Uterus (tissue), 2 donors: ENCODE measurements around the gene KRTAP10-9.

Experiments
- CTCF ChIP-seq, 4 experiments: fragments of 200-600 bp in 2 of 4; fragments of 450-650 bp in 2 of 4; sonication (generic) in 2 of 4; IDR thresholded peaks; one replicate each; pipeline ENCODE4 v1.5.1; 2016 to 2019; ENCODE audit warnings: antibody characterized with exemption in 4 of 4, mild to moderate bottlenecking in 2 of 4, moderate library complexity in 1 of 4
- POLR2A ChIP-seq, 2 donors: fragments of 450-650 bp; IDR thresholded peaks; one replicate each; pipeline ENCODE4 v1.6.1; 2016; ENCODE audit warnings: antibody characterized with exemption in 2 of 2, mild to moderate bottlenecking in 1 of 2, moderate library complexity in 1 of 2

- TF ChIP-seq CTCF (IDR thresholded peaks at IDR 0.05) (no peak), POLR2A (IDR thresholded peaks at IDR 0.05) (no peak)
Measured at GRCh38 chr21:44590311-44590721, 36.6 kb upstream of the KRTAP10-9 start.
